ENCODE measurements around the gene PLCB1.

DNA sequence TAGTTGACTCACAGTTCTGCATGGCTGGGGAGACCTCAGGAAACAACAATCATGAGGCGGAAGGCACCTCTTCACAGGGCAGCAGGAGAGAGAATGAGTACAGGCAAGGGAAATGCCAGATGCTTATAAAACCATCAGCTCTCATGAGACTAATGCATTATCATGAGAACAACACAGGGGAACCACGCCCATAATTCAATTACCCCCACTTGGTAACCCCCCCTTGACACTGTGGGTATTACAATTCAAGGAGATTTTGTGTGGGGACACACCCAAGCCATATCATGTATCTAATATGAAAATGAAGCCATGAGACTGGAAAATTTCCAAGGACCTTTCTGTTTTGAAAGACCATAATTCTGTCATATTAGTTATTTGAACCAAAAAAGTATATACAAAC, 594.4 kb downstream of the PLCB1 start:
- TF ChIP-seq IKZF2 (IDR thresholded peaks at IDR 0.05) (no peak), POLR2A (IDR thresholded peaks at IDR 0.05; ENCODE audit: low read depth, low read length) (no peak), BMI1 (IDR thresholded peaks at IDR 0.05; ENCODE audit: borderline replicate concordance) (no peak), STAT1 (conservative IDR thresholded peaks at IDR 0.05) (no peak), EZH2 (IDR thresholded peaks at IDR 0.05; ENCODE audit: borderline replicate concordance, control insufficient read depth, low read depth, low read length) (no peak), TAF1 (IDR thresholded peaks at IDR 0.05; ENCODE audit: borderline replicate concordance, low read depth, low read length) (no peak), FOXM1 (IDR thresholded peaks at IDR 0.05; ENCODE audit: low read depth, low read length) (no peak), HDAC2 (IDR thresholded peaks at IDR 0.05) (no peak), JUNB (IDR thresholded peaks at IDR 0.05) (no peak), PAX5 (IDR thresholded peaks at IDR 0.05; ENCODE audit: borderline replicate concordance, low read depth, low read length) (no peak)
- TF ChIP-seq, protein P1, sequence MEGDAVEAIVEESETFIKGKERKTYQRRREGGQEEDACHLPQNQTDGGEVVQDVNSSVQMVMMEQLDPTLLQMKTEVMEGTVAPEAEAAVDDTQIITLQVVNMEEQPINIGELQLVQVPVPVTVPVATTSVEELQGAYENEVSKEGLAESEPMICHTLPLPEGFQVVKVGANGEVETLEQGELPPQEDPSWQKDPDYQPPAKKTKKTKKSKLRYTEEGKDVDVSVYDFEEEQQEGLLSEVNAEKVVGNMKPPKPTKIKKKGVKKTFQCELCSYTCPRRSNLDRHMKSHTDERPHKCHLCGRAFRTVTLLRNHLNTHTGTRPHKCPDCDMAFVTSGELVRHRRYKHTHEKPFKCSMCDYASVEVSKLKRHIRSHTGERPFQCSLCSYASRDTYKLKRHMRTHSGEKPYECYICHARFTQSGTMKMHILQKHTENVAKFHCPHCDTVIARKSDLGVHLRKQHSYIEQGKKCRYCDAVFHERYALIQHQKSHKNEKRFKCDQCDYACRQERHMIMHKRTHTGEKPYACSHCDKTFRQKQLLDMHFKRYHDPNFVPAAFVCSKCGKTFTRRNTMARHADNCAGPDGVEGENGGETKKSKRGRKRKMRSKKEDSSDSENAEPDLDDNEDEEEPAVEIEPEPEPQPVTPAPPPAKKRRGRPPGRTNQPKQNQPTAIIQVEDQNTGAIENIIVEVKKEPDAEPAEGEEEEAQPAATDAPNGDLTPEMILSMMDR (IDR thresholded peaks at IDR 0.05 in 2 of 3, conservative IDR thresholded peaks at IDR 0.05 in 1 of 3; ENCODE audit: control insufficient read depth in 2 of 3, extremely low read depth in 1 of 3, insufficient read depth in 1 of 3, low read depth in 3 of 3, low read length in 3 of 3) = no peak
